ENCODE measurements around the gene GPR15LG.

GRCh38 chr10:84234479-84234878 is 60.9 kb downstream of the GPR15LG start:
- TF ChIP-seq POLR2A (IDR thresholded peaks at IDR 0.05) (no peak), CTCF (IDR thresholded peaks at IDR 0.05) (no peak)
